Measurements from ENCODE around the gene ASPA. TPM values are rescaled to one million over a fixed set of nuclear protein-coding genes. Genes with fewer than 3 reads are reported as not detected.

The ASPA gene
- total and polyA plus RNA-seq, 10 of the 15 experiments (the other 5 are each of a cell fraction or from before 2014, with no cell fraction given), result 0.04 to 0.30 TPM; not detected in 8

DNA sequence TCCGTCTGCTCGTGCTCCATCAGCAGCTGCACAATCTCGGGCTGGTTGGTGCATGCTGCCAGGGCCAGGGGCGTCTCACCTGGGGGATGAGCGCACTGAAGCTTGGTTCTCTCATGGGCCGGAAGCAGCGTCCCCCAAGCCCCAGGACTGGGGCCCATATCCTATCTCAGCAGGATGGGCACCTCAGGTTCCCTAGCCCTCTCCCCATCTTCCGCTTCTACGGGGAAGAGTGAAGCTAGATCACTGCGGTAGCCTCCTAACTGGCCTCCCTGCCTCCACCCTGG lies 57.0 kb downstream of the ASPA start:
- BruUV-seq (replicated peaks), result no TSS peak

More for the DNA sequence above, 57.0 kb downstream of the ASPA start:
- 73% methylated on average over 10 of the region's 10 CpGs for WGBS (ENCODE audit: insufficient coverage, insufficient replicate concordance, low lambda C conversion rate, missing lambda C conversion rate)
- Histone ChIP-seq H3K9me3 (replicated peaks; ENCODE audit: control insufficient read depth, insufficient read depth, low read length) (no peaks in the 10 kb centered on the region), H3K27me3 (replicated peaks in 1 of 2; ENCODE audit: control insufficient read depth in 2 of 2, insufficient read depth in 2 of 2, low read length in 1 of 2) (no peaks in the 10 kb centered on the region), H3K36me3 (ENCODE audit: control insufficient read depth in 2 of 2, insufficient read depth in 2 of 2, low read length in 1 of 2) (peaks cover 0 to 5% of the 10 kb centered on the region in 2 experiments; a peak in 2 of 4 replicates), H3K4me2 (ENCODE audit: control insufficient read depth, insufficient read depth) (no peak overlapping the region), H4K20me1 (ENCODE audit: control insufficient read depth, insufficient read depth) (no peaks in the 10 kb centered on the region; the same call in 1 of the 2 replicates), H2AFZ (ENCODE audit: control insufficient read depth, low read depth, low read length) (no peak overlapping the region), H3K79me2 (ENCODE audit: control insufficient read depth, insufficient read depth, low read length) (no peaks in the 10 kb centered on the region), H3K27ac (ENCODE audit: control insufficient read depth, insufficient read depth) (no peak overlapping the region), H3K4me1 (ENCODE audit: control insufficient read depth, insufficient read depth, low read length) (peaks cover 3% of the 10 kb centered on the region), H3K4me3 (no peak overlapping the region), H3K9ac (ENCODE audit: control insufficient read depth, insufficient read depth, low read length) (no peak overlapping the region)
- in situ Hi-C loops (cut with MboI) (no loop called here), intact Hi-C loops (cut with micrococcal nuclease; ENCODE audit: unreplicated experiment) (no loop called here)
- ChIA-PET SMC1A (ENCODE audit: uncharacterized antibody, unreplicated experiment) (interaction anchor here (1.5 kb wide), 1 partner anchor 57 kb away, joined by 3 read pairs; the partner anchor contains the start of gene ASPA), POLR2A (no interaction called here), CTCF (no interaction called here), RAD21 (ENCODE audit: unreplicated experiment) (no interaction called here)
- DNase-seq (ENCODE audit: low read depth, low spot score) (no peak), ATAC-seq (no peak), FAIRE-seq (no peak)
- TF ChIP-seq RB1 (IDR thresholded peaks at IDR 0.05; ENCODE audit: borderline replicate concordance) (no peak), ETV6 (conservative IDR thresholded peaks at IDR 0.05 in 1 of 2, IDR thresholded peaks at IDR 0.05 in 1 of 2; ENCODE audit: borderline replicate concordance in 1 of 2, low read depth in 1 of 2) (no peak), STAT3 (IDR thresholded peaks at IDR 0.05; ENCODE audit: low read depth, low read length) (no peak), SIX5 (IDR thresholded peaks at IDR 0.05; ENCODE audit: low read depth, low read length, severe bottlenecking) (no peak), RCOR1 (conservative IDR thresholded peaks at IDR 0.05; ENCODE audit: low read depth, low read length) (no peak), SPI1 (IDR thresholded peaks at IDR 0.05; ENCODE audit: borderline replicate concordance, insufficient read depth, low read depth, low read length) (no peak)
- TF ChIP-seq, protein P1, sequence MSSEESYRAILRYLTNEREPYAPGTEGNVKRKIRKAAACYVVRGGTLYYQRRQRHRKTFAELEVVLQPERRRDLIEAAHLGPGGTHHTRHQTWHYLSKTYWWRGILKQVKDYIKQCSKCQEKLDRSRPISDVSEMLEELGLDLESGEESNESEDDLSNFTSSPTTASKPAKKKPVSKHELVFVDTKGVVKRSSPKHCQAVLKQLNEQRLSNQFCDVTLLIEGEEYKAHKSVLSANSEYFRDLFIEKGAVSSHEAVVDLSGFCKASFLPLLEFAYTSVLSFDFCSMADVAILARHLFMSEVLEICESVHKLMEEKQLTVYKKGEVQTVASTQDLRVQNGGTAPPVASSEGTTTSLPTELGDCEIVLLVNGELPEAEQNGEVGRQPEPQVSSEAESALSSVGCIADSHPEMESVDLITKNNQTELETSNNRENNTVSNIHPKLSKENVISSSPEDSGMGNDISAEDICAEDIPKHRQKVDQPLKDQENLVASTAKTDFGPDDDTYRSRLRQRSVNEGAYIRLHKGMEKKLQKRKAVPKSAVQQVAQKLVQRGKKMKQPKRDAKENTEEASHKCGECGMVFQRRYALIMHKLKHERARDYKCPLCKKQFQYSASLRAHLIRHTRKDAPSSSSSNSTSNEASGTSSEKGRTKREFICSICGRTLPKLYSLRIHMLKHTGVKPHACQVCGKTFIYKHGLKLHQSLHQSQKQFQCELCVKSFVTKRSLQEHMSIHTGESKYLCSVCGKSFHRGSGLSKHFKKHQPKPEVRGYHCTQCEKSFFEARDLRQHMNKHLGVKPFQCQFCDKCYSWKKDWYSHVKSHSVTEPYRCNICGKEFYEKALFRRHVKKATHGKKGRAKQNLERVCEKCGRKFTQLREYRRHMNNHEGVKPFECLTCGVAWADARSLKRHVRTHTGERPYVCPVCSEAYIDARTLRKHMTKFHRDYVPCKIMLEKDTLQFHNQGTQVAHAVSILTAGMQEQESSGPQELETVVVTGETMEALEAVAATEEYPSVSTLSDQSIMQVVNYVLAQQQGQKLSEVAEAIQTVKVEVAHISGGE (CRISPR knock-in tag; IDR thresholded peaks at IDR 0.05), result no peak
- TF ChIP-seq, protein P2, sequence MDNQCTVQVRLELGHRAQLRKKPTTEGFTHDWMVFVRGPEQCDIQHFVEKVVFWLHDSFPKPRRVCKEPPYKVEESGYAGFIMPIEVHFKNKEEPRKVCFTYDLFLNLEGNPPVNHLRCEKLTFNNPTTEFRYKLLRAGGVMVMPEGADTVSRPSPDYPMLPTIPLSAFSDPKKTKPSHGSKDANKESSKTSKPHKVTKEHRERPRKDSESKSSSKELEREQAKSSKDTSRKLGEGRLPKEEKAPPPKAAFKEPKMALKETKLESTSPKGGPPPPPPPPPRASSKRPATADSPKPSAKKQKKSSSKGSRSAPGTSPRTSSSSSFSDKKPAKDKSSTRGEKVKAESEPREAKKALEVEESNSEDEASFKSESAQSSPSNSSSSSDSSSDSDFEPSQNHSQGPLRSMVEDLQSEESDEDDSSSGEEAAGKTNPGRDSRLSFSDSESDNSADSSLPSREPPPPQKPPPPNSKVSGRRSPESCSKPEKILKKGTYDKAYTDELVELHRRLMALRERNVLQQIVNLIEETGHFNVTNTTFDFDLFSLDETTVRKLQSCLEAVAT (IDR thresholded peaks at IDR 0.05), result no peak
- TF ChIP-seq, protein P3, sequence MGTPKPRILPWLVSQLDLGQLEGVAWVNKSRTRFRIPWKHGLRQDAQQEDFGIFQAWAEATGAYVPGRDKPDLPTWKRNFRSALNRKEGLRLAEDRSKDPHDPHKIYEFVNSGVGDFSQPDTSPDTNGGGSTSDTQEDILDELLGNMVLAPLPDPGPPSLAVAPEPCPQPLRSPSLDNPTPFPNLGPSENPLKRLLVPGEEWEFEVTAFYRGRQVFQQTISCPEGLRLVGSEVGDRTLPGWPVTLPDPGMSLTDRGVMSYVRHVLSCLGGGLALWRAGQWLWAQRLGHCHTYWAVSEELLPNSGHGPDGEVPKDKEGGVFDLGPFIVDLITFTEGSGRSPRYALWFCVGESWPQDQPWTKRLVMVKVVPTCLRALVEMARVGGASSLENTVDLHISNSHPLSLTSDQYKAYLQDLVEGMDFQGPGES (IDR thresholded peaks at IDR 0.05), result no peak
- TF ChIP-seq, protein P4, sequence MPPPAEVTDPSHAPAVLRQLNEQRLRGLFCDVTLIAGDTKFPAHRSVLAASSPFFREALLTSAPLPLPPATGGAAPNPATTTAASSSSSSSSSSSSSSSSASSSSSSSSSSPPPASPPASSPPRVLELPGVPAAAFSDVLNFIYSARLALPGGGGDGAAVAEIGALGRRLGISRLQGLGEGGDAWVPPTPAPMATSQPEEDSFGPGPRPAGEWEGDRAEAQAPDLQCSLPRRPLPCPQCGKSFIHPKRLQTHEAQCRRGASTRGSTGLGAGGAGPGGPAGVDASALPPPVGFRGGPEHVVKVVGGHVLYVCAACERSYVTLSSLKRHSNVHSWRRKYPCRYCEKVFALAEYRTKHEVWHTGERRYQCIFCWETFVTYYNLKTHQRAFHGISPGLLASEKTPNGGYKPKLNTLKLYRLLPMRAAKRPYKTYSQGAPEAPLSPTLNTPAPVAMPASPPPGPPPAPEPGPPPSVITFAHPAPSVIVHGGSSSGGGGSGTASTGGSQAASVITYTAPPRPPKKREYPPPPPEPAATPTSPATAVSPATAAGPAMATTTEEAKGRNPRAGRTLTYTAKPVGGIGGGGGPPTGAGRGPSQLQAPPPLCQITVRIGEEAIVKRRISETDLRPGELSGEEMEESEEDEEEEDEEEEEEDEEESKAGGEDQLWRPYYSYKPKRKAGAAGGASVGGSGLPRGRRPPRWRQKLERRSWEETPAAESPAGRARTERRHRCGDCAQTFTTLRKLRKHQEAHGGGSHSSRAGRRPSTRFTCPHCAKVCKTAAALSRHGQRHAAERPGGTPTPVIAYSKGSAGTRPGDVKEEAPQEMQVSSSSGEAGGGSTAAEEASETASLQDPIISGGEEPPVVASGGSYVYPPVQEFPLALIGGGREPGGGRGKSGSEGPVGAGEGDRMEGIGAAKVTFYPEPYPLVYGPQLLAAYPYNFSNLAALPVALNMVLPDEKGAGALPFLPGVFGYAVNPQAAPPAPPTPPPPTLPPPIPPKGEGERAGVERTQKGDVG (CRISPR knock-in tag; IDR thresholded peaks at IDR 0.05), result no peak

Measured in GM12878 (cell line).